Ishikawa (cell line): ENCODE measurements around the gene ITGAX.

Experiments
- CEBPB ChIP-seq: IDR thresholded peaks from 2 replicates; pipeline ENCODE4 v1.6.1; 2012
- CREB1 ChIP-seq: IDR thresholded peaks from 2 replicates; pipeline ENCODE4 v1.6.1; 2012; ENCODE audit warnings: low read depth
- EGR1 ChIP-seq: IDR thresholded peaks from 2 replicates; pipeline ENCODE4 v1.6.1; 2012
- EP300 ChIP-seq: IDR thresholded peaks from 2 replicates; pipeline ENCODE4 v1.6.1; 2012; ENCODE audit warnings: borderline replicate concordance
- FOXM1 ChIP-seq: IDR thresholded peaks from 2 replicates; pipeline ENCODE4 v1.6.1; 2012; ENCODE audit warnings: low read depth, borderline replicate concordance
- NFIC ChIP-seq: IDR thresholded peaks from 2 replicates; pipeline ENCODE4 v1.6.1; 2012
- RAD21 ChIP-seq: IDR thresholded peaks from 2 replicates; pipeline ENCODE4 v1.6.1; 2012; ENCODE audit warnings: low read depth
- REST ChIP-seq: IDR thresholded peaks from 2 replicates; pipeline ENCODE4 v1.6.1; 2012; ENCODE audit warnings: low read depth, mild to moderate bottlenecking
- TAF1 ChIP-seq: IDR thresholded peaks from 2 replicates; pipeline ENCODE4 v1.6.1; 2012; ENCODE audit warnings: low read depth, mild to moderate bottlenecking
- TCF12 ChIP-seq: IDR thresholded peaks from 2 replicates; pipeline ENCODE4 v1.6.1; 2012; ENCODE audit warnings: low read depth
- TEAD4 ChIP-seq: IDR thresholded peaks from 2 replicates; pipeline ENCODE4 v1.6.1; 2012
- USF1 ChIP-seq: IDR thresholded peaks from 2 replicates; pipeline ENCODE4 v1.6.1; 2012
- YY1 ChIP-seq: IDR thresholded peaks from 2 replicates; pipeline ENCODE4 v1.6.1; 2012; ENCODE audit warnings: low read depth
- ZBTB7A ChIP-seq: IDR thresholded peaks from 2 replicates; pipeline ENCODE4 v1.6.1; 2012; ENCODE audit warnings: low read depth
- TF ChIP-seq, protein P1 (sequence below): IDR thresholded peaks from 2 replicates; pipeline ENCODE4 v1.6.1; 2012

The ITGAX gene

GRCh38 chr16:31375231-31375630 is 20.3 kb downstream of the ITGAX start:
- TF ChIP-seq TEAD4 (no peak), TCF12 (no peak)

DNA sequence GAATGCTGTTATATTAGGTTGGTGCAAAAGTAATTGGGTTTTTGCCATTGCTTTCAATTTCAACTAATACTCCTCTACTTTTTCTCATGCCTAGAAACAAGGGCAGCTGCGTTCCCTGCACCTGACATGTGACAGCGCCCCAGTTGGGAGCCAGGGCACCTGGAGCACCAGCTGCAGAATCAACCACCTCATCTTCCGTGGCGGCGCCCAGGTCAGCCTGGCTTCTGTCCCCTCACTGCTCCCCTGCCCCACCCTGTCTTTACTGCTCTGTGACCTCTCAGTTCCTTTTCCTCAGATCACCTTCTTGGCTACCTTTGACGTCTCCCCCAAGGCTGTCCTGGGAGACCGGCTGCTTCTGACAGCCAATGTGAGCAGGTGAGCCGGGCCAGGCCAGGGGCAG is 21.7 kb downstream of the ITGAX start:
- TF ChIP-seq, protein P1, sequence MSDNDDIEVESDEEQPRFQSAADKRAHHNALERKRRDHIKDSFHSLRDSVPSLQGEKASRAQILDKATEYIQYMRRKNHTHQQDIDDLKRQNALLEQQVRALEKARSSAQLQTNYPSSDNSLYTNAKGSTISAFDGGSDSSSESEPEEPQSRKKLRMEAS = no peak
- no peak for TF ChIP-seq TEAD4
- no peak for TF ChIP-seq REST
- no peak for TF ChIP-seq FOXM1
- TF ChIP-seq CREB1 = no peak
- no peak for TF ChIP-seq TAF1
- TF ChIP-seq USF1 = no peak
- TF ChIP-seq EGR1 = no peak
- no peak for TF ChIP-seq YY1
- TF ChIP-seq EP300 = no peak
- TF ChIP-seq NFIC = no peak

DNA sequence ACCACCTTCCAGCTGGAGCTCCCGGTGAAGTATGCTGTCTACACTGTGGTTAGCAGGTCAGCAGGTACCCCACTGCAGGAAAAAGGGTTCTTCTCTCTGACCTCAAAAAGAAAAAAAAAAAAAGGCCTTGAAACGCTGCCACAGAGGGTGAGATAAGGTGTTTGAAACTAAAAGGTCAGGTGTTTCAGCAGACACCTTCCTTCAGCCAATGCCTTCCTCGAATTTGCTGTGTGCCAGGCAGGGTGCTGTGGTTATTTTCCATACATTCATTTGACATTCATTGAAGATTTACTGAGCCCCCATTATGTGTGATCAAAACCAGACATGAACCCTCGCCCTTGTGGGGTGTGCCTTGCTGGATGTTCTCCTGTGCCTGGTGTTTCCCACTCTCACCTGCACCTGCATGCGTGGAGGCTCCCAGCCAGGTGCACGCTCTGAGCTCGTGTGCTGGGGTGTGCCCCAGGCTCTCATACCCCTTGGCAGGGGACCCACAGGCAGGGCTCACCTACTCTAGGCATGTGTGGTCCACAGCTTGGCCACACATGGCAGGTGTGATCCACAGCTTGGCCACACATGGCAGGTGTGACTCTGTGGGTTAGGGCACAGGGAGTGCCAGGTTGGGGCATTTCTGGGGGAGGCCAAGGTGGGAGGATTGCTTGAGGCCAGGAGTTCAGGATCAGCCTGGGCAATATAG is 22.4 kb downstream of the ITGAX start:
- no peak for TF ChIP-seq NFIC
- TF ChIP-seq TEAD4 = no peak
- no peak for TF ChIP-seq REST
- no peak for TF ChIP-seq TAF1
- no peak for TF ChIP-seq USF1
- no peak for TF ChIP-seq CEBPB
- no peak for TF ChIP-seq CREB1
- no peak for TF ChIP-seq YY1
- no peak for TF ChIP-seq EGR1

GRCh38 chr16:31380201-31380600 is 25.2 kb downstream of the ITGAX start:
- TF ChIP-seq FOXM1 = no peak
- TF ChIP-seq CEBPB = no peak
- TF ChIP-seq EP300 = no peak
- no peak for TF ChIP-seq ZBTB7A
- TF ChIP-seq, protein P1 = no peak
- no peak for TF ChIP-seq CREB1
- TF ChIP-seq RAD21 = no peak
- no peak for TF ChIP-seq TAF1
- TF ChIP-seq REST = no peak
- TF ChIP-seq EGR1 = no peak
- no peak for TF ChIP-seq USF1
- no peak for TF ChIP-seq TCF12
- TF ChIP-seq NFIC = no peak
- no peak for TF ChIP-seq YY1
- no peak for TF ChIP-seq TEAD4
